WTC11 (cell line): ENCODE measurements around the gene ST6GAL1.

ENCODE experiments used
- JAZF1 ChIP-seq: fragments of 250-450 bp; sonication (Bioruptor Pico); IDR thresholded peaks from 2 replicates; pipeline ENCODE4 v1.9.0; 2021; ENCODE audit warnings: moderate library complexity, mild to moderate bottlenecking, inconsistent platforms
- MXD4 ChIP-seq: fragments of 250-450 bp; sonication (Bioruptor Pico); IDR thresholded peaks from 2 replicates; pipeline ENCODE4 v1.8.0; 2021; ENCODE audit warnings: mild to moderate bottlenecking, moderate library complexity, borderline replicate concordance
- TF ChIP-seq, protein P1 (sequence below): fragments of 200-600 bp; IDR thresholded peaks from 2 replicates; pipeline ENCODE4 v1.8.0; 2022; ENCODE audit warnings: antibody characterized with exemption
- TF ChIP-seq, protein P2 (sequence below): sonication (generic); formaldehyde crosslinking; IDR thresholded peaks from 2 replicates; pipeline ENCODE4 v1.8.0; 2022; ENCODE audit warnings: mild to moderate bottlenecking, missing genetic modification reagents
- TF ChIP-seq, protein P3 (sequence below): fragments of 250-450 bp; sonication (Bioruptor Pico); IDR thresholded peaks from 2 replicates; pipeline ENCODE4 v1.9.0; 2021; ENCODE audit warnings: moderate library complexity, mild to moderate bottlenecking, inconsistent platforms, borderline replicate concordance

DNA sequence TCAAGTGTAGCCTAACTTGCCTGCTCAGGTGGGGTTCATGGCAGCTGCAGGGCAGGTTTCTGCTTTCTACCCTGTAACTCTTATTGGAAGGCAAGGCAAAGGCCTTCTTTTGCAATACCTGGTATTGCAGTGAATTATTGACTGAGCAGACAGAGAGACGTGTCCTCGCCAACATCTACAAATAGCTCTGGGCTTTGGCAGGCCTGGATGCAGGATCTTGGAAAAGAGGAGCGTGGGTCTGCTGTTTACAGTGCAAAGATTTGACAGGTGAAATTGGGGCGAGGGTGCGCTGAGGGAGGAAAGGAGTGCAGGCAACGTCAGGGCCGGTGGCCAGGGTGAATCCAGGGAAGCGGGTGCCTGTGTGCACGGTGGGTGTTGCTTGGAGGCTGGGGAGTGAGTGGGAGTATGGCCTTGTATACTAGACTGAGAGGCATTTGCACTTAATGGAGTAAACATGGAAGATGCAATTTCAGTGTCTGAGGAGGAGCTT lies 44.5 kb downstream of the ST6GAL1 start:
- TF ChIP-seq, protein P1, sequence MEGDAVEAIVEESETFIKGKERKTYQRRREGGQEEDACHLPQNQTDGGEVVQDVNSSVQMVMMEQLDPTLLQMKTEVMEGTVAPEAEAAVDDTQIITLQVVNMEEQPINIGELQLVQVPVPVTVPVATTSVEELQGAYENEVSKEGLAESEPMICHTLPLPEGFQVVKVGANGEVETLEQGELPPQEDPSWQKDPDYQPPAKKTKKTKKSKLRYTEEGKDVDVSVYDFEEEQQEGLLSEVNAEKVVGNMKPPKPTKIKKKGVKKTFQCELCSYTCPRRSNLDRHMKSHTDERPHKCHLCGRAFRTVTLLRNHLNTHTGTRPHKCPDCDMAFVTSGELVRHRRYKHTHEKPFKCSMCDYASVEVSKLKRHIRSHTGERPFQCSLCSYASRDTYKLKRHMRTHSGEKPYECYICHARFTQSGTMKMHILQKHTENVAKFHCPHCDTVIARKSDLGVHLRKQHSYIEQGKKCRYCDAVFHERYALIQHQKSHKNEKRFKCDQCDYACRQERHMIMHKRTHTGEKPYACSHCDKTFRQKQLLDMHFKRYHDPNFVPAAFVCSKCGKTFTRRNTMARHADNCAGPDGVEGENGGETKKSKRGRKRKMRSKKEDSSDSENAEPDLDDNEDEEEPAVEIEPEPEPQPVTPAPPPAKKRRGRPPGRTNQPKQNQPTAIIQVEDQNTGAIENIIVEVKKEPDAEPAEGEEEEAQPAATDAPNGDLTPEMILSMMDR = no peak
- TF ChIP-seq MXD4 (CRISPR knock-in tag) (no peak), JAZF1 (CRISPR knock-in tag) (no peak)
- TF ChIP-seq, protein P2, sequence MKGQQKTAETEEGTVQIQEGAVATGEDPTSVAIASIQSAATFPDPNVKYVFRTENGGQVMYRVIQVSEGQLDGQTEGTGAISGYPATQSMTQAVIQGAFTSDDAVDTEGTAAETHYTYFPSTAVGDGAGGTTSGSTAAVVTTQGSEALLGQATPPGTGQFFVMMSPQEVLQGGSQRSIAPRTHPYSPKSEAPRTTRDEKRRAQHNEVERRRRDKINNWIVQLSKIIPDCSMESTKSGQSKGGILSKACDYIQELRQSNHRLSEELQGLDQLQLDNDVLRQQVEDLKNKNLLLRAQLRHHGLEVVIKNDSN (CRISPR knock-in tag) = no peak
- TF ChIP-seq, protein P3, sequence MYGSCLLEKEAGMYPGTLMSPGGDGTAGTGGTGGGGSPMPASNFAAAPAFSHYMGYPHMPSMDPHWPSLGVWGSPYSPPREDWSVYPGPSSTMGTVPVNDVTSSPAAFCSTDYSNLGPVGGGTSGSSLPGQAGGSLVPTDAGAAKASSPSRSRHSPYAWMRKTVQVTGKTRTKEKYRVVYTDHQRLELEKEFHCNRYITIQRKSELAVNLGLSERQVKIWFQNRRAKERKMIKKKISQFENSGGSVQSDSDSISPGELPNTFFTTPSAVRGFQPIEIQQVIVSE (CRISPR knock-in tag) = no peak
